Neural crest cell (in vitro differentiated cells): ENCODE measurements around the gene WWTR1. TPM values are rescaled to one million over a fixed set of nuclear protein-coding genes. Genes with fewer than 3 reads are reported as not detected.

Source experiments
- total RNA-seq: library from RNA; stranded (reverse); gene quantifications from 2 replicates; pipeline ENCODE4 v1.2.1, GENCODE V29; 2021

The WWTR1 gene
- total RNA-seq, 1 donor from 2014 or later: 35.6 TPM

Other genes with a start within 250 kb of the WWTR1 start
- not detected in 2 replicates for gene TM4SF4, start 183.3 kb downstream of the WWTR1 start, total RNA-seq
- gene COMMD2, start 94.5 kb upstream of the WWTR1 start, total RNA-seq: 56.8 and 57.6 TPM in 2 replicates
- not detected in 2 replicates for gene ANKUB1, start 134.5 kb upstream of the WWTR1 start, total RNA-seq
- 26.9 and 29.9 TPM in 2 replicates for gene RNF13, start 155.2 kb upstream of the WWTR1 start, total RNA-seq